Duodenal mucosa (tissue), 2 donors: Measurements from ENCODE around the gene NAA50.

Source experiments
- H3K27ac ChIP-seq: one replicate; pipeline ENCODE4 v1.7.0; 2013; ENCODE audit warnings: low read depth, low read length
- H3K27me3 ChIP-seq, 2 donors: one replicate each; pipeline ENCODE4 v1.7.0; 2013; ENCODE audit warnings: low read length in 2 of 2, control low read depth in 1 of 2; ENCODE audit not compliant: insufficient read depth in 2 of 2, control insufficient read depth in 1 of 2
- H3K36me3 ChIP-seq, 2 donors: one replicate each; pipeline ENCODE4 v1.7.0; 2013; ENCODE audit warnings: low read length in 2 of 2, control low read depth in 1 of 2; ENCODE audit not compliant: insufficient read depth in 2 of 2, control insufficient read depth in 1 of 2
- H3K4me1 ChIP-seq, 2 donors: one replicate each; pipeline ENCODE4 v1.7.0; 2013; ENCODE audit warnings: low read length in 2 of 2, control low read depth in 1 of 2; ENCODE audit not compliant: insufficient read depth in 2 of 2, control insufficient read depth in 1 of 2
- H3K4me3 ChIP-seq, 2 donors: one replicate each; pipeline ENCODE4 v1.7.0; 2013; ENCODE audit warnings: low read length in 2 of 2, low read depth in 1 of 2
- H3K9ac ChIP-seq, 2 donors: one replicate each; pipeline ENCODE4 v1.7.0; 2013; ENCODE audit warnings: low read length in 2 of 2, low read depth in 1 of 2
- H3K9me3 ChIP-seq, 2 donors: one replicate each; pipeline ENCODE4 v1.7.0; 2013; ENCODE audit warnings: low read length in 2 of 2, control low read depth in 1 of 2; ENCODE audit not compliant: control insufficient read depth in 1 of 2

Gene NAA50

GRCh38 chr3:113769551-113769950, 23.5 kb upstream of the NAA50 start:
- Histone ChIP-seq H3K9ac (no peak overlapping the region), H3K27me3 (no peaks in the 10 kb centered on the region), H3K36me3 (no peaks in the 10 kb centered on the region), H3K27ac (no peak overlapping the region), H3K9me3 (no peaks in the 10 kb centered on the region), H3K4me1 (no peaks in the 10 kb centered on the region), H3K4me3 (no peak overlapping the region)

- H3K4me1 ChIP-seq: no peaks in the 10 kb centered on the region
- H3K36me3 ChIP-seq: no peaks in the 10 kb centered on the region
- no peak overlapping the region for H3K4me3 ChIP-seq
- no peak overlapping the region for H3K9ac ChIP-seq
- no peaks in the 10 kb centered on the region for H3K9me3 ChIP-seq
- no peaks in the 10 kb centered on the region for H3K27me3 ChIP-seq
- H3K27ac ChIP-seq: no peak overlapping the region
Observed at GRCh38 chr3:113764698-113765097, 18.6 kb upstream of the NAA50 start.

- Histone ChIP-seq H3K27me3 (no peaks in the 10 kb centered on the region), H3K4me1 (no peaks in the 10 kb centered on the region)
Observed at GRCh38 chr3:113758389-113759024, 12.5 kb upstream of the NAA50 start.

GRCh38 chr3:113754494-113755159, 8.6 kb upstream of the NAA50 start:
- no peaks in the 10 kb centered on the region for H3K27me3 ChIP-seq
- no peak overlapping the region for H3K4me3 ChIP-seq
- H3K4me1 ChIP-seq: peaks cover 3% of the 10 kb centered on the region in 2 donors
- no peaks in the 10 kb centered on the region for H3K36me3 ChIP-seq
- H3K9ac ChIP-seq: no peak overlapping the region
- peaks cover 0 to 6% of the 10 kb centered on the region in 2 donors for H3K9me3 ChIP-seq
- H3K27ac ChIP-seq: no peak overlapping the region

More at GRCh38 chr3:113758389-113759024, 12.5 kb upstream of the NAA50 start:
- H3K4me3 ChIP-seq: no peak overlapping the region
- H3K27ac ChIP-seq: no peak overlapping the region
- no peaks in the 10 kb centered on the region for H3K36me3 ChIP-seq
- no peak overlapping the region for H3K9ac ChIP-seq
- peaks cover 0 to 6% of the 10 kb centered on the region in 2 donors for H3K9me3 ChIP-seq

GRCh38 chr3:113753376-113753985, 7.4 kb upstream of the NAA50 start:
- no peak overlapping the region for H3K4me3 ChIP-seq
- no peaks in the 10 kb centered on the region for H3K36me3 ChIP-seq
- peaks cover 0 to 3% of the 10 kb centered on the region in 2 donors for H3K9me3 ChIP-seq
- H3K27me3 ChIP-seq: no peaks in the 10 kb centered on the region
- peaks cover 14% of the 10 kb centered on the region in 2 donors for H3K4me1 ChIP-seq
- H3K9ac ChIP-seq: no peak overlapping the region
- H3K27ac ChIP-seq: no peak overlapping the region

- no peak overlapping the region for H3K27ac ChIP-seq
- H3K36me3 ChIP-seq: no peaks in the 10 kb centered on the region
- H3K27me3 ChIP-seq: no peaks in the 10 kb centered on the region
- no peak overlapping the region for H3K9ac ChIP-seq
- peaks cover 24 to 25% of the 10 kb centered on the region in 2 donors for H3K4me1 ChIP-seq
- no peaks in the 10 kb centered on the region for H3K9me3 ChIP-seq
- H3K4me3 ChIP-seq: no peak overlapping the region
Observed at GRCh38 chr3:113751141-113751540, 5.1 kb upstream of the NAA50 start.

GRCh38 chr3:113747283-113748046, 1.4 kb upstream of the NAA50 start:
- no peaks in the 10 kb centered on the region for H3K36me3 ChIP-seq
- no peaks in the 10 kb centered on the region for H3K9me3 ChIP-seq
- peak overlapping the region; percentile 94 to 99 for H3K4me3 ChIP-seq
- peak overlapping the region; percentile 76 for H3K27ac ChIP-seq
- H3K27me3 ChIP-seq: no peaks in the 10 kb centered on the region
- H3K4me1 ChIP-seq: peaks cover 40 to 46% of the 10 kb centered on the region in 2 donors
- H3K9ac ChIP-seq: peak overlapping the region; percentile 94 to 97

GRCh38 chr3:113746548-113747282, 666 bp upstream of the NAA50 start, which contains the start of gene ATP6V1A:
ATP6V1A (plus strand) TSS chr3:113747035; CDS start chr3:113778754, 31,719 bp downstream.
- Histone ChIP-seq H3K27me3 (no peaks in the 10 kb centered on the region), H3K4me1 (peaks cover 41 to 52% of the 10 kb centered on the region in 2 donors), H3K4me3 (peak within 1 kb of the TSS; percentile 94 to 99), H3K36me3 (no peaks in the 10 kb centered on the region), H3K9ac (peak within 1 kb of the TSS; percentile 94 to 97), H3K9me3 (no peaks in the 10 kb centered on the region), H3K27ac (peak within 1 kb of the TSS; percentile 98)

GRCh38 chr3:113744941-113745755, 901 bp downstream of the NAA50 start:
- no peaks in the 10 kb centered on the region for H3K36me3 ChIP-seq
- H3K4me1 ChIP-seq: peaks cover 47 to 56% of the 10 kb centered on the region in 2 donors
- H3K27ac ChIP-seq: peak overlapping the region; percentile 98
- H3K9me3 ChIP-seq: no peaks in the 10 kb centered on the region
- H3K9ac ChIP-seq: peak overlapping the region; percentile 94 to 95
- peak overlapping the region; percentile 94 to 99 for H3K4me3 ChIP-seq
- no peaks in the 10 kb centered on the region for H3K27me3 ChIP-seq
